GOT3 (cell line): ENCODE data around the gene NEDD1.
A peak's percentile ranks its signal among the peaks of the same experiment; 100 is the strongest.

Experiments used
- DNase-seq: peaks from one replicate; lab custom pipeline; 2025; ENCODE audit warnings: mixed read lengths; lab: John Stamatoyannopoulos, UW

NEDD1 gene

GRCh38 chr12:96906849-96907670, at the start of gene NEDD1:
Gene NEDD1 (plus strand): TSS chr12:96907257. CDS start chr12:96909760, 2,503 bp downstream.
- DNase-seq, result peak; percentile 36

GRCh38 chr12:96858162-96858561, 48.9 kb upstream of the NEDD1 start:
- no peak for DNase-seq

- no peak for DNase-seq
Measured at GRCh38 chr12:96861656-96862055, 45.4 kb upstream of the NEDD1 start.

GRCh38 chr12:96862326-96862725, 44.7 kb upstream of the NEDD1 start:
- DNase-seq, result no peak

- no peak for DNase-seq
Measured at GRCh38 chr12:96864335-96864734, 42.7 kb upstream of the NEDD1 start.

GRCh38 chr12:96866801-96867590, 40.1 kb upstream of the NEDD1 start:
- no peak for DNase-seq

- no peak for DNase-seq
Measured at GRCh38 chr12:96870946-96871345, 36.1 kb upstream of the NEDD1 start.

- DNase-seq, result no peak
Measured at GRCh38 chr12:96872961-96873360, 34.1 kb upstream of the NEDD1 start.

GRCh38 chr12:96874211-96874610, 32.8 kb upstream of the NEDD1 start:
- no peak for DNase-seq

GRCh38 chr12:96876966-96877365, 30.1 kb upstream of the NEDD1 start:
- DNase-seq, result no peak

- no peak for DNase-seq
Measured at GRCh38 chr12:96878704-96879103, 28.4 kb upstream of the NEDD1 start.

- no peak for DNase-seq
Measured at GRCh38 chr12:96879301-96879700, 27.8 kb upstream of the NEDD1 start.

GRCh38 chr12:96880220-96880619, 26.8 kb upstream of the NEDD1 start:
- no peak for DNase-seq

- no peak for DNase-seq
Measured at GRCh38 chr12:96881608-96882007, 25.4 kb upstream of the NEDD1 start.

- no peak for DNase-seq
Measured at GRCh38 chr12:96882862-96883261, 24.2 kb upstream of the NEDD1 start.

GRCh38 chr12:96883571-96883970, 23.5 kb upstream of the NEDD1 start:
- DNase-seq, result no peak

GRCh38 chr12:96886998-96887677, 19.9 kb upstream of the NEDD1 start:
- no peak for DNase-seq

GRCh38 chr12:96889273-96889933, 17.7 kb upstream of the NEDD1 start:
- no peak for DNase-seq

- DNase-seq, result no peak
Measured at GRCh38 chr12:96890331-96890730, 16.7 kb upstream of the NEDD1 start.

- DNase-seq, result no peak
Measured at GRCh38 chr12:96892104-96892503, 15.0 kb upstream of the NEDD1 start.

GRCh38 chr12:96897421-96897820, 9.6 kb upstream of the NEDD1 start:
- no peak for DNase-seq

- DNase-seq, result no peak
Measured at GRCh38 chr12:96901175-96901574, 5.9 kb upstream of the NEDD1 start.
